ENCODE measurements around the gene SNX13. TPM values are rescaled to one million over a fixed set of nuclear protein-coding genes. Genes with fewer than 3 reads are reported as not detected.

Gene SNX13
- total RNA-seq, 6 experiments from 2014 or later: 17.1 to 22.5 (median 21.0) TPM

DNA sequence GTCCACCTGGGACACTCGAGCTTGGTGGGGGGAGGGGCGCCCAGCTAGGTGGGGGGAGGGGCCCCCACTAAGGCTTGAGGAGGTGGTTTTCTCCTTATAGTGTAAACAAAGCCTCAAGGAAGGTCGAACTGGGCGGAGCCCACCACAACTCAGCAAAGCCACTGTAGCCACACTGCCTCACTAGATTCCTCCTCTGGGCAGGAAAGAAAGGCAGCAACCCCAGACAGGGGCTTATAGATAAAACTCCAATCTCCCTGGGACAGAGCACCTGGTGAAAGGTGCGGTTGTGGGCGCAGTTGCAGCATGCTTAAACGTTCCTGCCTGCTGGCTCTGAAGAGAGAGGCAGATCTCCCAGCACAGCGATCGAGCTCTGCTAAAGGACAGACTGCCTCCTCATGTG lies 133.1 kb downstream of the SNX13 start:
- Histone ChIP-seq H3K36me3 (peaks cover 0 to 3% (median 0%) of the 10 kb centered on the region in 4 donors), H3K9me3 (no peaks in the 10 kb centered on the region), H3K4me3 (no peak overlapping the region), H3K27me3 (no peaks in the 10 kb centered on the region), H3K27ac (no peak overlapping the region), H3K4me1 (no peaks in the 10 kb centered on the region)
- no peak for TF ChIP-seq POLR2A (IDR thresholded peaks at IDR 0.05)
- 78% methylated on average over 7 of the region's 9 CpGs for WGBS (ENCODE audit: insufficient coverage, low coverage, low lambda C conversion rate, missing lambda C conversion rate)
- no peak for DNase-seq
- no peak for ATAC-seq
- intact Hi-C loops (cut with DNase I): no loop called here

DNA sequence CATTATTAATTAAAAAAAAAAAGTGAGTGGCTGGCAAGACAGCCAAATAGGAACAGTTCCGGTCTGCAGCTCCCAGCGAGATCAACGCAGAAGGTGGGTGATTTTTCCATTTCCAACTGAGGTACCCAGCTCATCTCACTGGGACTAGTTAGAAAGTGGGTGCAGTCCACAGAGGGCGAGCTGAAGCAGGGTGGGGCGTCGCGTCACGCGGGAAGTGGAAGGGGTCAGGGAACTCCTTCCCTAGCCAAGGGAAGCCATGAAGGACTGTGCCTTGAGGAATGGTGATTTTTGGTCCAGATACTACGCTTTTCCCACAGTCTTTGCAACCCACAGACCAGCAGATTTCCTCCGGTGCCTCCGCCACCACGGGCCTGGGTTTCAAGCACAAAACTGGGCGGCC lies 133.7 kb downstream of the SNX13 start:
- H3K4me1 ChIP-seq: no peaks in the 10 kb centered on the region
- ATAC-seq (no peak), DNase-seq (no peak)
- 96% methylated on average over 7 of the region's 14 CpGs for WGBS (ENCODE audit: insufficient coverage, low coverage, low lambda C conversion rate, missing lambda C conversion rate)
- H3K9me3 ChIP-seq: no peaks in the 10 kb centered on the region
- no peak overlapping the region for H3K4me3 ChIP-seq
- no peak overlapping the region for H3K27ac ChIP-seq
- intact Hi-C loops (cut with DNase I): no loop called here
- no peaks in the 10 kb centered on the region for H3K27me3 ChIP-seq
- H3K36me3 ChIP-seq: peaks cover 0 to 3% (median 0%) of the 10 kb centered on the region in 4 donors
- TF ChIP-seq, protein P1, sequence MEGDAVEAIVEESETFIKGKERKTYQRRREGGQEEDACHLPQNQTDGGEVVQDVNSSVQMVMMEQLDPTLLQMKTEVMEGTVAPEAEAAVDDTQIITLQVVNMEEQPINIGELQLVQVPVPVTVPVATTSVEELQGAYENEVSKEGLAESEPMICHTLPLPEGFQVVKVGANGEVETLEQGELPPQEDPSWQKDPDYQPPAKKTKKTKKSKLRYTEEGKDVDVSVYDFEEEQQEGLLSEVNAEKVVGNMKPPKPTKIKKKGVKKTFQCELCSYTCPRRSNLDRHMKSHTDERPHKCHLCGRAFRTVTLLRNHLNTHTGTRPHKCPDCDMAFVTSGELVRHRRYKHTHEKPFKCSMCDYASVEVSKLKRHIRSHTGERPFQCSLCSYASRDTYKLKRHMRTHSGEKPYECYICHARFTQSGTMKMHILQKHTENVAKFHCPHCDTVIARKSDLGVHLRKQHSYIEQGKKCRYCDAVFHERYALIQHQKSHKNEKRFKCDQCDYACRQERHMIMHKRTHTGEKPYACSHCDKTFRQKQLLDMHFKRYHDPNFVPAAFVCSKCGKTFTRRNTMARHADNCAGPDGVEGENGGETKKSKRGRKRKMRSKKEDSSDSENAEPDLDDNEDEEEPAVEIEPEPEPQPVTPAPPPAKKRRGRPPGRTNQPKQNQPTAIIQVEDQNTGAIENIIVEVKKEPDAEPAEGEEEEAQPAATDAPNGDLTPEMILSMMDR (IDR thresholded peaks at IDR 0.05): no peak
- TF ChIP-seq POLR2A (IDR thresholded peaks at IDR 0.05): no peak

DNA sequence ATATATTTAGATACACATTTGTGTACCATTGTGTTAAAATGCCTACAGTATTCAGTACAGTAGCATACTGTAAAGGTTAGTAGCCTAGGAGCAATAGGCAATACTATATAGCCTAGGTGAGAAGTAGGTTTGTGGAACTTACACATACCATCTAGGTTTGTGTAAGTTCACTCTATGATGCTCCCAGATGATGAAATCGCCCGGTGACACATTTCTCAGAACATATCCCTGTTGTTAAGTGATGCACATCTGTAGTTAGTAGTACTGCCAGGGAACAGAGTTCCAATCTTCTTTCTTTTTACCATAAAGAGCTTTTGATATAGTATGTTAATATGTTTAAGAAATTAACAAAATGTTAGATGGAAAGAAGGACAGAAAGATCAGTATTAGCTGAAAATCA lies 138.2 kb downstream of the SNX13 start:
- Histone ChIP-seq H3K36me3 (peaks cover 0 to 13% (median 2%) of the 10 kb centered on the region in 4 donors), H3K27me3 (no peaks in the 10 kb centered on the region)
- ATAC-seq: no peak

DNA sequence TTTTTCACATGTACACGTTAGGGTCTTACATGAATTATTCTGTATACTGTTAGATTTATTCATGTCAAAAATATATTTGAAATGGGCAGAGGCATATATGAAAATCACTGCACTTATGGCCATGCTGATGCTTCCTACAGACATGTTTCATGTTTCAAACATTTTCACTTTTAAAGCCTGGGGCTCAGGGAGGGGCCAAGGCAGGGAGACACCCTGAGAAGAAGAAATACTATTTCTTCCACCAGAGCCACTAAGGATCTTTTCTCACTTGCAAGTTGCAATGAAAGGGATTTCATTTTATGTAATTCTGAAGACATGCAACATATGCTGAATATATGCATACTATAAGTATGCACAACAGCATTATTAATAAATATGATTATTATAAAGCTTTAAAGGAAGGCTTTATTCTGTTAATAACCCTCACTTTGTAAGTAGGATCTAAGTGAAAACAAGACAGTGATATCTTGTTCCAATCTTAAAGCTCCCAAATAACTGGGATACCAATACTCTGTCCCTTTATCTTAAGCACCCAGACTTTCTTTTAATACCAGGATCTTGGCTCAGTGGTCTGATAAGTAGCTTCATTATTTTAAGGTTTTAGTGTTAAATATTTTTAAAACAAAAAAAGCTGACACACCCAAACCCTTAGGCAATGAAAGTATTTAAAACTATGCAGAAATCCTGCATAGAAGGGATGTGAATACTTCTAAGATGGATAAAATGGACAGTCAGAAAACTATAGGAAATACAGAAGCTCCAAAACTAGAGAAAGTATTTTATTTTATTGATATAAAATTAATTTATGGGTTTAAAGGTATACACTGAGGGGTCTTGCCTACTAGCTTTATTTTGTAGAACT lies 148.0 kb downstream of the SNX13 start:
- Histone ChIP-seq H3K27me3 (no peaks in the 10 kb centered on the region), H3K36me3 (peaks cover 0 to 16% (median 2%) of the 10 kb centered on the region in 4 donors), H3K4me3 (no peak overlapping the region), H3K4me1 (no peaks in the 10 kb centered on the region), H3K27ac (no peak overlapping the region), H3K9me3 (no peaks in the 10 kb centered on the region)
- ATAC-seq: no peak
- intact Hi-C loops (cut with DNase I): no loop called here
- no peak for DNase-seq
- TF ChIP-seq, protein P1 (IDR thresholded peaks at IDR 0.05): no peak
- TF ChIP-seq POLR2A (IDR thresholded peaks at IDR 0.05): no peak
- 100% methylated on average over 1 of the region's 1 CpG for WGBS (ENCODE audit: insufficient coverage, low coverage, low lambda C conversion rate, missing lambda C conversion rate)

More for the DNA sequence above, 138.2 kb downstream of the SNX13 start:
- TF ChIP-seq, protein P1 (IDR thresholded peaks at IDR 0.05): no peak
- TF ChIP-seq POLR2A (IDR thresholded peaks at IDR 0.05): no peak
- Histone ChIP-seq H3K27ac (no peak overlapping the region), H3K4me3 (no peak overlapping the region), H3K4me1 (no peaks in the 10 kb centered on the region), H3K9me3 (no peaks in the 10 kb centered on the region)
- 86% methylated on average over 2 of the region's 2 CpGs for WGBS (ENCODE audit: insufficient coverage, low coverage, low lambda C conversion rate, missing lambda C conversion rate)
- intact Hi-C loops (cut with DNase I): no loop called here
- no peak for DNase-seq

DNA sequence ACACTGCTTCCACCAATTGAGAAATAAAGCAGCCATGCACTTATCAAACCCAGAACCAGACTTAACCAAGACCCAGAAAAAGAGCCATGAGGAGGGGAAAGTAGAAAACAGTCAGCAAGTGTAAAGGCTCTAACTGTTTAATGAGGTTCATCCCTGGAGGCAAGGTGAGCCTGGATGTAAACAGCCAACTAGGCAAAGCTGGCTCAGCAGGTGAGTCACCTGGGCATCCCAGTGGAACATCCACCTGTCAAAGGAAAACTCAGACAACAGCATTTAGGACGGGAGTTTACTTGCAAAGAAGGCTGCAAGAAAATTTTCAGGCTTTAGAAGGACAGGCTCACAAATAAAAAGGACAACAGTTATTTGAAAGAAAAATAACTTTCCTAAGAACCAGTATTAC lies 153.0 kb downstream of the SNX13 start:
- H3K27ac ChIP-seq: no peak overlapping the region
- no CpG with 5 or more reads among the region's 1 CpG for WGBS (ENCODE audit: insufficient coverage, low coverage, low lambda C conversion rate, missing lambda C conversion rate)
- H3K36me3 ChIP-seq: peaks cover 0 to 2% (median 0%) of the 10 kb centered on the region in 4 donors
- H3K9me3 ChIP-seq: no peaks in the 10 kb centered on the region
- TF ChIP-seq POLR2A (IDR thresholded peaks at IDR 0.05): no peak
- intact Hi-C loops (cut with DNase I): no loop called here
- H3K27me3 ChIP-seq: no peaks in the 10 kb centered on the region
- H3K4me3 ChIP-seq: no peak overlapping the region
- H3K4me1 ChIP-seq: no peaks in the 10 kb centered on the region
- DNase-seq (no peak), ATAC-seq (no peak)
